ENCODE data around the gene MAP1LC3B2. TPM values are rescaled to one million over a fixed set of nuclear protein-coding genes. Genes with fewer than 3 reads are reported as not detected.

MAP1LC3B2 gene
- total and polyA plus RNA-seq, 10 of the 15 experiments (the other 5 are each of a cell fraction or from before 2014, with no cell fraction given): 0.23 to 2.7 (median 0.72) TPM; not detected in 3

DNA sequence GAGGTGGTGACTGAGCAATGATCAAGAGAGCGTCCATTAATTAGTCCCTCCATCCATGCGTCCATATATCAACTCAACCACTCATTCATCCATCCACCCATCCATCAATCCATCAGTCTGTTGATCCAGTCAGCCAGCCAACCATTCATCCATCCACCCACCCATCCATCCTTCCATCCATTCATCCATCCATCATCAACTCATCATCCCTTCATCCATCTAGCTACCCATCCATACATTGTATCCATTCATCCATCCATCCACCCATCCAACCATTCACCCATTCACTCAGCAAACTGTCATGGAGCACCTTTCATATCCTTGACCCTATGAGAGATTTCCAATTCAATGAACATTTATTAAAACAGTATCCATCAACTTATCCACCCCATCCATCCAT lies 28.1 kb downstream of the MAP1LC3B2 start:
- in situ Hi-C loops (cut with MboI) (no loop called here), intact Hi-C loops (cut with micrococcal nuclease; ENCODE audit: unreplicated experiment) (no loop called here)
- no peak for FAIRE-seq
- Histone ChIP-seq H3K4me2 (ENCODE audit: control insufficient read depth, insufficient read depth) (no peak overlapping the region), H3K79me2 (ENCODE audit: control insufficient read depth, insufficient read depth, low read length) (no peaks in the 10 kb centered on the region), H3K9me3 (replicated peaks; ENCODE audit: control insufficient read depth, insufficient read depth, low read length) (peaks cover 9% of the 10 kb centered on the region; the same call in 2 of the 3 replicates), H3K4me3 (no peak overlapping the region), H4K20me1 (ENCODE audit: control insufficient read depth, insufficient read depth) (no peaks in the 10 kb centered on the region), H3K27me3 (replicated peaks in 1 of 2; ENCODE audit: control insufficient read depth in 2 of 2, insufficient read depth in 2 of 2, low read length in 1 of 2) (no peaks in the 10 kb centered on the region; a peak in 1 of 4 replicates), H3K9ac (ENCODE audit: control insufficient read depth, insufficient read depth, low read length) (no peak overlapping the region), H3K4me1 (ENCODE audit: control insufficient read depth, insufficient read depth, low read length) (no peaks in the 10 kb centered on the region), H3K36me3 (ENCODE audit: control insufficient read depth in 2 of 2, insufficient read depth in 2 of 2, low read length in 1 of 2) (no peaks in the 10 kb centered on the region), H2AFZ (ENCODE audit: control insufficient read depth, low read depth, low read length) (no peak overlapping the region), H3K27ac (ENCODE audit: control insufficient read depth, insufficient read depth) (no peak overlapping the region)
- no TSS peak for BruUV-seq (replicated peaks)
- no peak for DNase-seq (ENCODE audit: low read depth, low spot score)
- ATAC-seq: no peak
- ChIA-PET POLR2A (no interaction called here), RAD21 (ENCODE audit: unreplicated experiment) (interaction anchor here (0.6 kb wide), 1 partner anchor 98 kb away, joined by 3 read pairs; no protein-coding TSS in a partner anchor), CTCF (interaction anchor here (1.1 kb wide), 1 partner anchor 16 kb away, joined by 3 read pairs; no protein-coding TSS in a partner anchor), SMC1A (ENCODE audit: uncharacterized antibody, unreplicated experiment) (interaction anchor here (0.9 kb wide), 1 partner anchor 10 kb away, joined by 3 read pairs; no protein-coding TSS in a partner anchor)
- WGBS (ENCODE audit: insufficient coverage, insufficient replicate concordance, low lambda C conversion rate, missing lambda C conversion rate): 89% methylated on average over 2 of the region's 2 CpGs
- TF ChIP-seq TCF12 (IDR thresholded peaks at IDR 0.05; ENCODE audit: low read depth, low read length) (no peak), ESRRA (IDR thresholded peaks at IDR 0.05; ENCODE audit: low read length) (no peak), GABPA (IDR thresholded peaks at IDR 0.05; ENCODE audit: low read depth) (no peak), CUX1 (IDR thresholded peaks at IDR 0.05; ENCODE audit: insufficient replicate concordance, low read depth, low read length) (no peak), POU2F2 (IDR thresholded peaks at IDR 0.05; ENCODE audit: borderline replicate concordance, low read depth, low read length) (no peak), SMARCA5 (IDR thresholded peaks at IDR 0.05) (no peak), FOXK2 (IDR thresholded peaks at IDR 0.05) (no peak)
- TF ChIP-seq, protein P1, sequence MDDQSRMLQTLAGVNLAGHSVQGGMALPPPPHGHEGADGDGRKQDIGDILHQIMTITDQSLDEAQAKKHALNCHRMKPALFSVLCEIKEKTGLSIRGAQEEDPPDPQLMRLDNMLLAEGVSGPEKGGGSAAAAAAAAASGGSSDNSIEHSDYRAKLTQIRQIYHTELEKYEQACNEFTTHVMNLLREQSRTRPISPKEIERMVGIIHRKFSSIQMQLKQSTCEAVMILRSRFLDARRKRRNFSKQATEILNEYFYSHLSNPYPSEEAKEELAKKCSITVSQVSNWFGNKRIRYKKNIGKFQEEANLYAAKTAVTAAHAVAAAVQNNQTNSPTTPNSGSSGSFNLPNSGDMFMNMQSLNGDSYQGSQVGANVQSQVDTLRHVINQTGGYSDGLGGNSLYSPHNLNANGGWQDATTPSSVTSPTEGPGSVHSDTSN (IDR thresholded peaks at IDR 0.05; ENCODE audit: insufficient replicate concordance, low read depth, low read length): no peak
- TF ChIP-seq, protein P2, sequence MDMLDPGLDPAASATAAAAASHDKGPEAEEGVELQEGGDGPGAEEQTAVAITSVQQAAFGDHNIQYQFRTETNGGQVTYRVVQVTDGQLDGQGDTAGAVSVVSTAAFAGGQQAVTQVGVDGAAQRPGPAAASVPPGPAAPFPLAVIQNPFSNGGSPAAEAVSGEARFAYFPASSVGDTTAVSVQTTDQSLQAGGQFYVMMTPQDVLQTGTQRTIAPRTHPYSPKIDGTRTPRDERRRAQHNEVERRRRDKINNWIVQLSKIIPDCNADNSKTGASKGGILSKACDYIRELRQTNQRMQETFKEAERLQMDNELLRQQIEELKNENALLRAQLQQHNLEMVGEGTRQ (IDR thresholded peaks at IDR 0.05; ENCODE audit: borderline replicate concordance, low read depth, low read length): no peak
